OCI-LY1 (cell line): Measurements from ENCODE around the gene ACOT11.

Experiments used
- EZH2 ChIP-seq: fragments of 200-600 bp; sonication (generic), shearing (Covaris generic); IDR thresholded peaks from 2 replicates; pipeline ENCODE4 v1.8.0; 2017; ENCODE audit warnings: borderline replicate concordance, mixed run types, mild to moderate bottlenecking, antibody characterized with exemption, low read length, moderate library complexity, mixed read lengths
- TF ChIP-seq, protein P1 (sequence below): fragments of 200-600 bp; sonication (generic), shearing (Covaris generic); IDR thresholded peaks from 2 replicates; pipeline ENCODE4 v1.5.1; 2017; ENCODE audit warnings: mild to moderate bottlenecking, antibody characterized with exemption, low read length, moderate library complexity, mixed read lengths

DNA sequence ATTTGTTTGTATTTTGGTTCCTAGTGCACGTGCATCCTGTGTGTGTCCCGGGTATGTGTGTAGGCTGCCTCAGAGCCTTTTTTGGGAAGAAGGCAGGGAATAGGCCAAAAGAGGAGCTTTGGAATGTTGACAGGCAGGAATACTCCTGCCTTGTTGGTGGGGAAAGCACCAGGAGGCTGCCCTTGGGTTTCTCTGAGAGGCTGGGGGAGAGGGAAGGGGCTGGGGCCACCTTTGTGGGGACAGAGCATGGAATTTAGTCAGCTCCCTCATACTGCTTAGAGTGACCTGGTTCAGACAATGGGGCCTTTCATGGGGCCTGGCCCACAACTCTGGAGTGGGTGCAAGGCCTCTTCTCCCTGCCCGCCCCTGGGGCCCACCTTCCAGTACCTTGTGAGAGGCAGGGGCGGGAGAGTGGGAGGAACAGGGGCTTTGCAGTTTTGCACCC is 31.3 kb downstream of the ACOT11 start:
- TF ChIP-seq, protein P1, sequence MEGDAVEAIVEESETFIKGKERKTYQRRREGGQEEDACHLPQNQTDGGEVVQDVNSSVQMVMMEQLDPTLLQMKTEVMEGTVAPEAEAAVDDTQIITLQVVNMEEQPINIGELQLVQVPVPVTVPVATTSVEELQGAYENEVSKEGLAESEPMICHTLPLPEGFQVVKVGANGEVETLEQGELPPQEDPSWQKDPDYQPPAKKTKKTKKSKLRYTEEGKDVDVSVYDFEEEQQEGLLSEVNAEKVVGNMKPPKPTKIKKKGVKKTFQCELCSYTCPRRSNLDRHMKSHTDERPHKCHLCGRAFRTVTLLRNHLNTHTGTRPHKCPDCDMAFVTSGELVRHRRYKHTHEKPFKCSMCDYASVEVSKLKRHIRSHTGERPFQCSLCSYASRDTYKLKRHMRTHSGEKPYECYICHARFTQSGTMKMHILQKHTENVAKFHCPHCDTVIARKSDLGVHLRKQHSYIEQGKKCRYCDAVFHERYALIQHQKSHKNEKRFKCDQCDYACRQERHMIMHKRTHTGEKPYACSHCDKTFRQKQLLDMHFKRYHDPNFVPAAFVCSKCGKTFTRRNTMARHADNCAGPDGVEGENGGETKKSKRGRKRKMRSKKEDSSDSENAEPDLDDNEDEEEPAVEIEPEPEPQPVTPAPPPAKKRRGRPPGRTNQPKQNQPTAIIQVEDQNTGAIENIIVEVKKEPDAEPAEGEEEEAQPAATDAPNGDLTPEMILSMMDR: no peak
- TF ChIP-seq EZH2: no peak
